ENCODE data around the gene SIRT6.

GRCh38 chr19:4194353-4194752, 12.0 kb upstream of the SIRT6 start:
- no peak for TF ChIP-seq POLR2A (IDR thresholded peaks at IDR 0.05)
- TF ChIP-seq CTCF (IDR thresholded peaks at IDR 0.05): no peak
- no peak for TF ChIP-seq POLR2AphosphoS5 (IDR thresholded peaks at IDR 0.05)
